ENCODE data around the gene RNF217. TPM values are rescaled to one million over a fixed set of nuclear protein-coding genes. Genes with fewer than 3 reads are reported as not detected.

RNF217 gene
- total and polyA plus RNA-seq, 2 of the 8 experiments (the other 6 are each of a cell fraction or from before 2014, with no cell fraction given) = 2.0 to 8.9 TPM

GRCh38 chr6:124941259-124941658, 21.0 kb upstream of the RNF217 start:
- Histone ChIP-seq H3K4ac (replicated peaks; ENCODE audit: insufficient read length, low read depth, low read length) (no peak overlapping the region), H3K4me3 (ENCODE audit: extremely low read depth in 1 of 4, insufficient read depth in 2 of 4, low read depth in 3 of 4, low read length in 4 of 4) (no peak overlapping the region), H3K9me3 (ENCODE audit: insufficient read depth in 2 of 2, low read depth in 1 of 2, low read length in 1 of 2) (no peaks in the 10 kb centered on the region), H2BK20ac (ENCODE audit: low read length) (no peak overlapping the region), H4K91ac (replicated peaks; ENCODE audit: insufficient read length, low read length) (no peak overlapping the region), H2BK15ac (ENCODE audit: low read length) (no peak overlapping the region), H2AFZ (ENCODE audit: low read length) (no peak overlapping the region), H3K56ac (replicated peaks; ENCODE audit: insufficient read length, low read depth, low read length) (no peak overlapping the region), H2BK120ac (replicated peaks; ENCODE audit: low read depth, low read length) (no peak overlapping the region), H3K18ac (ENCODE audit: extremely low read depth, low read length) (no peak overlapping the region), H3K23me2 (ENCODE audit: low read depth, low read length) (no peaks in the 10 kb centered on the region), H3K27me3 (replicated peaks in 1 of 4; ENCODE audit: control insufficient read depth in 3 of 4, extremely low read depth in 1 of 4, insufficient read depth in 3 of 4, low read length in 3 of 4) (no peaks in the 10 kb centered on the region), H4K5ac (ENCODE audit: insufficient read length, low read depth, low read length) (no peak overlapping the region), H2AK5ac (ENCODE audit: low read depth, low read length) (no peak overlapping the region), H4K20me1 (replicated peaks in 1 of 2; ENCODE audit: control insufficient read depth in 1 of 2, insufficient read depth in 2 of 2, low read length in 2 of 2) (no peaks in the 10 kb centered on the region), H3K36me3 (ENCODE audit: control insufficient read depth in 2 of 4, insufficient read depth in 4 of 4, low read length in 3 of 4) (no peaks in the 10 kb centered on the region), H2BK5ac (ENCODE audit: low read depth, low read length) (no peak overlapping the region), H3K79me2 (ENCODE audit: control insufficient read depth in 1 of 2, insufficient read depth in 2 of 2, low read length in 2 of 2) (no peaks in the 10 kb centered on the region), H3K27ac (ENCODE audit: low read depth, low read length) (no peak overlapping the region), H4K8ac (ENCODE audit: extremely low read depth, insufficient read depth, low read length) (no peak overlapping the region), H3K4me1 (replicated peaks in 1 of 4; ENCODE audit: control insufficient read depth in 3 of 4, insufficient read depth in 4 of 4, low read length in 3 of 4) (no peaks in the 10 kb centered on the region), H3K14ac (ENCODE audit: insufficient read length) (no peak overlapping the region), H2BK12ac (ENCODE audit: low read depth, low read length) (no peak overlapping the region), H3K79me1 (ENCODE audit: low read depth, low read length) (no peaks in the 10 kb centered on the region), H3K9ac (replicated peaks in 1 of 4; ENCODE audit: extremely low read depth in 1 of 4, low read depth in 3 of 4, low read length in 3 of 4) (no peak overlapping the region), H3K4me2 (ENCODE audit: insufficient read depth in 1 of 2, low read depth in 2 of 2, low read length in 2 of 2) (no peak overlapping the region), H3K23ac (ENCODE audit: insufficient read length) (no peak overlapping the region)
- no peak for DNase-seq (ENCODE audit: low read depth in 1 of 2, low spot score in 2 of 2)
- ChIA-PET CTCF (ENCODE audit: partially characterized antibody) (no interaction called here), POLR2A (ENCODE audit: partially characterized antibody) (no interaction called here)
- FAIRE-seq = no peak
- TF ChIP-seq POLR2A (IDR thresholded peaks at IDR 0.05; ENCODE audit: control extremely low read depth in 1 of 2, low read depth in 2 of 2, low read length in 2 of 2) (no peak), CBX5 (IDR thresholded peaks at IDR 0.05; ENCODE audit: low read depth, low read length) (no peak)

Measured in H1 (cell line).